ENCODE measurements around the gene ZKSCAN1. TPM values are rescaled to one million over a fixed set of nuclear protein-coding genes. Genes with fewer than 3 reads are reported as not detected.

The ZKSCAN1 gene
- total RNA-seq, 1 donor from 2014 or later = 59.0 TPM

DNA sequence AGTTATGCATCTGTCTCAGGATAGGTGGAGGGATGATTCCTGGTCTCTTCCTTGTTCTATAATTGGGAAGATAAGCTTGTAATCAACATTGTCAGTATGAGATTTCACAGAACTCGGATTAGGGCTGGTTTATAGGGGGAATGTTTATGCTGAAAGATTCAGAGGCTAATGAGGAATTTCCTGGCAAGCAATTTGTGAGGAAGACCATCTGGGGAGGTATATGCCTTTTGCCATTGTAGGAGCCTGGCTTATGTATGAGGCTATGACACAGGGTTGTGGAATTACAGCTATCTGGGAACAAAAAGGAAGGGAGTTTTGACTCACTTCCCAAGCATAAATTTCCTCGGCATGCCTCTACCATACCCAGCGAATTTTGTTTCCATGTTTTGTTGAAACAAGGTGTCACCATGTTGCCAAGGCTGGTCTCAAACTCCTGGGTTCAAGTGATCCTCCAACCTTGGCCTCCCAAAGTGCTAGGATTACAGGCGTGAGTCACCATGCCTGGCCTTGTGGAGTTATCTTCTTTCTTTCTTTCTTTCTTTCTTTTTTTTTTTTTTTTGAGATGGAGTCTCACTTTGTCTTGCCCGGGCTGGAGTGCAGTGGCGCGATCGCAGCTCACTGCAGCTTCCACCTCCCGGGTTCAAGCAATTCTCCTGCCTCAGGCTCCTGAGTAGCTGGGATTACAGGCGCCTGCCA is 71.8 kb downstream of the ZKSCAN1 start:
- H3K27ac Mint-ChIP-seq = no peak overlapping the region
- CTCF ChIA-PET = no interaction called here

GRCh38 chr7:100088095-100088620 is 72.8 kb downstream of the ZKSCAN1 start:
- Mint-ChIP-seq H3K27me3 (no peaks in the 10 kb centered on the region), H3K9me3 (no peaks in the 10 kb centered on the region), H3K4me3 (peak overlapping the region; percentile 89), H3K27ac (peak overlapping the region; percentile 84), H3K4me1 (peaks cover 22% of the 10 kb centered on the region), H3K36me3 (ENCODE audit: low read depth) (peaks cover 39% of the 10 kb centered on the region)
- POLR2A ChIA-PET = interaction anchor here (0.6 to 4.7 kb wide), 6 partner anchors 12 to 787 kb away, joined by 3 to 48 read pairs (median 4); partner anchors contain the start of genes AP4M1, FBXO24, LRCH4 and MBLAC1
- DNase-seq = no peak
- CTCF ChIA-PET = no interaction called here
- intact Hi-C loops (cut with micrococcal nuclease) = loop anchor here (1.0 to 10.0 kb wide), 4 partner anchors 12 to 1167 kb away; partner anchors contain the start of genes GNB2 and ZNF789
- peak; percentile 22 for ATAC-seq (ENCODE audit: low read depth)
- TF ChIP-seq CTCF (IDR thresholded peaks at IDR 0.05) = no peak

More for the DNA sequence above, 71.8 kb downstream of the ZKSCAN1 start:
- ATAC-seq (ENCODE audit: low read depth) (no peak), DNase-seq (no peak)
- no peak for TF ChIP-seq CTCF (IDR thresholded peaks at IDR 0.05)
- peaks cover 30% of the 10 kb centered on the region for H3K4me1 Mint-ChIP-seq
- no peaks in the 10 kb centered on the region for H3K27me3 Mint-ChIP-seq
- intact Hi-C loops (cut with micrococcal nuclease) = loop anchor here (10.0 kb wide), 3 partner anchors 588 to 1168 kb away; partner anchors contain the start of genes GNB2 and ZNF789
- POLR2A ChIA-PET = interaction anchor here (0.6 to 4.7 kb wide), 3 partner anchors 13 to 39 kb away, joined by 4 to 48 read pairs (median 7); partner anchors contain the start of genes AP4M1, MBLAC1 and MCM7
- peak overlapping the region; percentile 89 for H3K4me3 Mint-ChIP-seq
- peaks cover 29% of the 10 kb centered on the region for H3K36me3 Mint-ChIP-seq (ENCODE audit: low read depth)
- no peaks in the 10 kb centered on the region for H3K9me3 Mint-ChIP-seq

DNA sequence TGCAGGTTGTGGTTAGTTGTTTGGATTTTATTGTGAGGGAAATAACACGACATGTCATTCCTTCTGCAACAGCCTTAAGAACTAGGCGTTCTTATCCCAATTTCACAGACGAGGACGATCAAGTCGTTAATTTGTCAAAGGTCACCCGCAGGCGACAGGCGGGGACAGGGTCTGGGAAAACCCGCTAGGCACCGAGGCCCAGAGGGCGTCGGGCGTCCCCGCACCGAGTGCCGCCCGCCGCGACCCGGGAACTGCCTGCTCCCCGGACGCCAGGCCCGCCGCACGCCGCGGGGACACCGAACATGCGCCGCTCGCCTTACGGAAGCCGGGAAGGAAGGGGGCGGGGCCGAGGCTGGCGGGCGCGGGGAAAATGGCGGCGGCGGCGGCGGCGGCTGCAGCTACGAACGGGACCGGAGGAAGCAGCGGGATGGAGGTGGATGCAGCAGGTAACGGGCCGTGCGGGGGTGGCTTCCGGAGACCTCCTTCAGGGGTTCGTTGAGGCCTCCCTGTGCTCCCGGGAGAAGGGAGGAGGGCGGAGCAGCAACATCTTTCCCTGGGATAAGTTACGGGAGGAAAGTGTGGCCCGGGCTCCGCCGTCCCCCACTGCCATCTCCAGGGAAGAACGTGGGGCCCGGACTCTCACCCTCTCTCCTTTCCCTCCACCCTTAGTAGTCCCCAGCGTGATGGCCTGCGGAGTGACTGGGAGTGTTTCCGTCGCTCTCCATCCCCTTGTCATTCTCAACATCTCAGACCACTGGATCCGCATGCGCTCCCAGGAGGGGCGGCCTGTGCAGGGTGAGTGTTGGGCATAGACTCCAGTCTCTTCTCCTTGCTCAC is 73.4 kb downstream of the ZKSCAN1 start, which contains the start of gene COPS6:
Gene COPS6, plus strand, starts transcription at position 349 of the 837 bp plus-strand sequence. Its CDS starts 22 bp downstream, at position 371.
- peak within 1 kb of the TSS; percentile 89 for H3K4me3 Mint-ChIP-seq
- ChIA-PET POLR2A (interaction anchor here (0.6 to 4.7 kb wide), 8 partner anchors 12 to 786 kb away, joined by 3 to 48 read pairs (median 4); partner anchors contain the start of genes AP4M1, FBXO24, LRCH4 and MBLAC1), CTCF (no interaction called here)
- H3K27ac Mint-ChIP-seq = peak within 1 kb of the TSS; percentile 84
- H3K36me3 Mint-ChIP-seq (ENCODE audit: low read depth) = peaks cover 46% of the 10 kb centered on the region
- H3K4me1 Mint-ChIP-seq = peaks cover 18% of the 10 kb centered on the region
- ATAC-seq (ENCODE audit: low read depth) (peak; percentile 86), DNase-seq (peak; percentile 91)
- no peaks in the 10 kb centered on the region for H3K9me3 Mint-ChIP-seq
- TF ChIP-seq CTCF (IDR thresholded peaks at IDR 0.05) = no peak
- intact Hi-C loops (cut with micrococcal nuclease) = loop anchor here (1.0 to 10.0 kb wide), 4 partner anchors 11 to 1166 kb away; partner anchors contain the start of genes GNB2 and ZNF789
- H3K27me3 Mint-ChIP-seq = no peaks in the 10 kb centered on the region

DNA sequence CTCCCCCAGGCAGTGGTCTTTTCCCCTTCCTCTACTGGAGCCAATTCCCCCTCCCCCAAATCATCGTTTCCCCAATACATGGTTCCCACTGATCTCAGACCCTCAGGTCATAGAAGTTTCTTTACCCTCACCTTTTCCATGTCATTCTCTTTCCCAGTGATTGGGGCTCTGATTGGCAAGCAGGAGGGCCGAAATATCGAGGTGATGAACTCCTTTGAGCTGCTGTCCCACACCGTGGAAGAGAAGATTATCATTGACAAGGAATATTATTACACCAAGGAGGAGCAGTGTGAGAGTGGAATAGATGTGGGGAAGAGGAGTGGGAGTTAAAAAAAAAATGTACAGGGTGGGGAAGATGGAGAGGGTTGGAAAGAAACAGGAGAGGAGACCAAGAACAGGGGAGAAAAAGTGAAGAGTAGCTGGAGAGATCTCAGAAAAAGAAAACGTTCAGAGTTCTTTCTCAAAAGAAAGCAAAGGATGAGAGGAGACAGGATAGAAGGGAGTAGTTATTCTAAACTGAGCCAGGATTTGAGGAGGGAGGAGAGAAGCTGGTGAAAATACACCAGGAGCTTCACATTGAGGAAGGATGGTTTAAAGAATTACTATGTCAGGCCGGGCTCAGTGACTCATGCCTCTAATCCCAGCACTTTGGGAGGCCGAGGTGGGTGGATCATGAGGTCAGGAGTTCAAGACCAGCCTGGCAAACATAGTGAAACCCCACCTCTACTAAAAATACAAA is 74.2 kb downstream of the ZKSCAN1 start:
- no peak for TF ChIP-seq CTCF (IDR thresholded peaks at IDR 0.05)
- H3K36me3 Mint-ChIP-seq (ENCODE audit: low read depth) = peaks cover 54% of the 10 kb centered on the region
- ATAC-seq (ENCODE audit: low read depth) (no peak), DNase-seq (no peak)
- intact Hi-C loops (cut with micrococcal nuclease) = loop anchor here (10.0 kb wide), 3 partner anchors 585 to 1165 kb away; partner anchors contain the start of genes GNB2 and ZNF789
- H3K4me1 Mint-ChIP-seq = peaks cover 18% of the 10 kb centered on the region
- CTCF ChIA-PET = interaction anchor here (1.1 kb wide), 1 partner anchor 11 kb away, joined by 4 read pairs; the partner anchor contains the start of gene MCM7
- no peaks in the 10 kb centered on the region for H3K9me3 Mint-ChIP-seq
- POLR2A ChIA-PET = interaction anchor here (0.6 to 4.7 kb wide), 6 partner anchors 11 to 152 kb away, joined by 3 to 48 read pairs (median 4); partner anchors contain the start of genes AP4M1, MBLAC1 and MCM7
- H3K27me3 Mint-ChIP-seq = no peaks in the 10 kb centered on the region
- peak overlapping the region; percentile 84 for H3K27ac Mint-ChIP-seq
- H3K4me3 Mint-ChIP-seq = peak overlapping the region; percentile 89
